ENCODE measurements around the gene METAP1. TPM values are rescaled to one million over a fixed set of nuclear protein-coding genes. Genes with fewer than 3 reads are reported as not detected.

METAP1 gene
- total RNA-seq, result 10 to 100 TPM; 16.3 to 16.9 TPM
- 10 to 100 TPM in 1 of 2 donors, 1 to 10 TPM in 1; 9.5 to 10.5 TPM for polyA plus RNA-seq

- Histone ChIP-seq H3K4me1 (ENCODE audit: control insufficient read depth in 4 of 4, insufficient read depth in 4 of 4, low read length in 3 of 4) (peaks cover 0 to 11% (median 7%) of the 10 kb centered on the region in 4 donors), H3K4me3 (ENCODE audit: low read depth in 1 of 3, low read length in 3 of 3) (peak within 1 kb of the TSS; percentile 86 to 100 (median 97)), H3K9me3 (ENCODE audit: control insufficient read depth in 4 of 4, low read length in 3 of 4) (no peaks in the 10 kb centered on the region), H3K9ac (ENCODE audit: low read depth in 1 of 2, low read length in 2 of 2) (peak within 1 kb of the TSS; percentile 82 to 94), H3K27me3 (ENCODE audit: control insufficient read depth in 4 of 4, insufficient read depth in 4 of 4, low read length in 3 of 4) (no peaks in the 10 kb centered on the region), H3K36me3 (ENCODE audit: control insufficient read depth in 4 of 4, insufficient read depth in 3 of 4, low read depth in 1 of 4, low read length in 3 of 4) (no peaks in the 10 kb centered on the region), H3K27ac (ENCODE audit: low read depth in 1 of 2, low read length in 2 of 2) (peak within 1 kb of the TSS; percentile 82 to 91)
- no peak for TF ChIP-seq JUND (IDR thresholded peaks at IDR 0.05)
- TF ChIP-seq GABPA (IDR thresholded peaks at IDR 0.05 in 1 of 2, conservative IDR thresholded peaks at IDR 0.05 in 1 of 2), result no peak
- no peak for TF ChIP-seq HNF4A (conservative IDR thresholded peaks at IDR 0.05)
- no peak for TF ChIP-seq ZBTB33 (IDR thresholded peaks at IDR 0.05)
- TF ChIP-seq TAF1 (conservative IDR thresholded peaks at IDR 0.05), result peak; percentile 73
- TF ChIP-seq NR2F2 (IDR thresholded peaks at IDR 0.05), result no peak
- peak; percentile 91 for TF ChIP-seq YY1 (IDR thresholded peaks at IDR 0.05)
- peak in 1 of 2 donors; percentile 44 for TF ChIP-seq RXRA (IDR thresholded peaks at IDR 0.05)
- TF ChIP-seq REST (IDR thresholded peaks at IDR 0.05), result peak; percentile 42
- no peak for TF ChIP-seq HNF4G (IDR thresholded peaks at IDR 0.05)
- TF ChIP-seq RAD21 (IDR thresholded peaks at IDR 0.05), result peak; percentile 66 to 71
- peak; percentile 46 for TF ChIP-seq SP1 (IDR thresholded peaks at IDR 0.05)
- TF ChIP-seq CTCF (IDR thresholded peaks at IDR 0.05; ENCODE audit: low read depth, low read length, missing input control), result peak; percentile 52
- TF ChIP-seq FOXA2 (IDR thresholded peaks at IDR 0.05), result no peak
- no peak for TF ChIP-seq FOXA1 (IDR thresholded peaks at IDR 0.05)
- peak in 1 of 2 donors; percentile 6 for TF ChIP-seq EGR1 (IDR thresholded peaks at IDR 0.05; ENCODE audit: low read depth in 2 of 2)
- TF ChIP-seq ATF3 (IDR thresholded peaks at IDR 0.05), result no peak
- TF ChIP-seq MAX (IDR thresholded peaks at IDR 0.05), result no peak
- peak; percentile 94 for DNase-seq (ENCODE audit: low spot score)
- WGBS, result under 1% methylated on average over 94 of the region's 94 CpGs
Measured at GRCh38 chr4:98995183-98996055, at the start of gene METAP1. TSS of gene METAP1 (plus strand) at chr4:98995721. CDS start at chr4:98995754, 33 bp downstream.

All from liver (tissue), 9 donors.